ENCODE measurements around the gene LRRC15.

LRRC15 gene

DNA sequence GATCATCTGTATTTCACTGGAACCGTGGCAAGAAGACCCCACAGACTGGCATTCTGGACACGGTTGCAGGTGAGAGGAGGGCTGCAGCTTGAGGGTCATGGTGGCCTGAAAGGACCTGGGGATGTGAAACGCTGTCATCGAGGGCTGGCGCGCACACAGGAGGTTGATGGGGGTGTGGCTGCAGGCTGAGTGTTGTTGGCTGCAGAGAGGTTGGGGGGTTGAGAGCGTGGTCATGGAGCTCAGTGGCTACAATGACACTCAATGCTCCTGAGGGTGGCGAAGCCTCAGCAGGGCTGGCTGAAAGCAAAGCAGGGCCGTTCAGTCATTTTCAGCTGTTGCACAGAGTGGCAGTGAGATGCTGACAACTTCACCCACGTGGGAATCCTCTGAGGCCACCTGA, 39.4 kb downstream of the LRRC15 start:
- no peak for DNase-seq

GRCh38 chr3:194329583-194329965, 40.0 kb downstream of the LRRC15 start:
- DNase-seq: no peak

DNA sequence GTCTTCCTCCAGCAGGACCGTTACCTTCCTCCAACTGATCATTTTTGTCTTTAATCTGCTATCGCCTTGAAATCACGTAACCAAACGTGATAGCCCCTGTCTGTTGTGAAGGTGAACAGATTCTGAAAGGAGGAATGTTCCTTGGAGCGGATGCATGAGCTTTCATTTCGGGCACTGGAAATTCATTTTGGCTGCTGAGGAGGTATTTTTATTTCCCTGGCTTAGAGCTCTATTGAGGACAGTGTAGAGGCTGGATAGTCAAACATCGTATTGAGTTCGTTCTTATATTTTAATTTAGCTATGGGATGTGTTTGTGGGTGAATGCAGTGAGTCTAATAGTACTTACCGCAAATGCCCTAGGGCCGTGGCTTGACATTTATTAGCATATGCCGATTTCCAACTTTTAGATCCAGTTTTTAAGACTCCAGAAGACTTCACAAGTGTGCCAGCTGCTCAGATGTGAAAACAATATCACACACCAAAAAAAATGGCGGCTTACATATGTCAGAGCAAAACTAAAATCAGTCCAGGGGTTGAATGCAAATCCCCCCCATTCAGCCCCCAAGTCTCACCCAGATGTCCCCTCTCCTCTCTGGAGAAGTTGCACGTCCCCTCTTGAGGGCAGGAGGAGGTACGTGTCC, 40.5 kb downstream of the LRRC15 start:
- no peak for DNase-seq

DNA sequence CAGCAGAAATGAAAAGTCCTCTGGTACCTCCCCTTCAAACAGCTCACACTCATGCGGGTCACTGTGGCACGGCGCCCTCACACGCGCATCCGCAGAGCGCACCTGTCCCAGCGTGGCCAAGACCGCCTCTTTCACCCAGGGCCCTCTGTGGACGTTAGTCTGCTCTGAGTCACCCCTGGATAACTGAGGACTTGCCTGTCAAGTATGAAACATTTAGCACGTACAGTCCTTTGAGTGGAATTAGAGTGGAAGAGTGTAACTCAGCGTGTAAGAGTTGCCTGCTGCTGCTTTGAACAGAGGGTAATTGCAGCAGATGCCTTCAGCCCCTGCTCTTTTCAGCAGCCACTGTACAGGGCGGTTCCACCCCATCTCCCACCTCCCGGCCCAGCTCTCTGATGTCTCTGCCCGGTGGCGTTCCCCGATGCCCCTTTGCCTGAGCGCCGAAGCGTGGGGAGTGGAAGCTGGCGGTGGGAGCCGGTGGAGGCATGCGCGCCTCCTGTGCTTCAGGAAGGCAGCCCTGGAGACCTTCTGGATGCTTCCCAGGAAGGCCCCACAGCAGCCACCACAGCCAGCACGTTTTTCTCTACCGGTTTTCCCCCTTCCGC, 41.4 kb downstream of the LRRC15 start:
- DNase-seq: no peak

DNA sequence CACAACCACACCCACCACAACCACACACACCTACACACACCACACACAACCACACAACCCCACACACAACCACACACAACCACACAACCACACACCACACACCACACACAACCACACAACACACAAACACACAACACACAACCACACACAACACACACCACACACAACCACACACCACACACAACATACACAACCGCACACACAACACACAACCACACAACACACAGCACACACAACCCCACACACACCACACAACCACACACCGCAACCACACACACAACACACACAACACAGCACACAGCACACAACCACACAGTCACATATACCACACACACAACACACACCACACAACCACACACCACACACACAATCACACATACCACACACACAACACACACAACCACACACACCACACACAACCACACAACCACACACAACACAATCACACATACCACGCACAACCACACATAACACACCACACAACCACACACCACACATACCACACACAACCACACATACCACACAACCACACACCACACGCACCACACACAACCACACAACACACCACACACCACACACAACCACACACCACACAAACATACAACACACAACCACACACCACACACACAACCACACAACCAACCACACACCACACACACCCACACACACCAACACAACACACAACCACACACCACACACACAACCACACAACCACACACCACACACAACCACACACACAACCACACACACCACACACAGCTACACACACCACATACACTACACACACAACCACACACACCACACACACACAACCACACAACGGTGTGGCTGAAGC, 42.1 kb downstream of the LRRC15 start:
- no peak for DNase-seq

DNA sequence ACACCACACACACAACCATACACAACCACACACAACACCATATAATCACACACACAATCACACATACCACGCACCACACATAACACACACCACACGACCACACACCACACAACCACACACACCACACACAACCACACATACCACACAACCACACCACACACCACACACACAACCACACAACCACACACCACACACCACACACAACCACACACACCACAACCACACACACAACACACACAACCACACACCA, 42.6 kb downstream of the LRRC15 start:
- DNase-seq: no peak

GRCh38 chr3:194326192-194326967, 43.2 kb downstream of the LRRC15 start:
- DNase-seq: no peak

- DNase-seq: no peak
These were observed 44.0 kb downstream of the LRRC15 start for GRCh38 chr3:194325424-194326153.

GRCh38 chr3:194324823-194325327, 44.7 kb downstream of the LRRC15 start:
- DNase-seq: no peak

DNA sequence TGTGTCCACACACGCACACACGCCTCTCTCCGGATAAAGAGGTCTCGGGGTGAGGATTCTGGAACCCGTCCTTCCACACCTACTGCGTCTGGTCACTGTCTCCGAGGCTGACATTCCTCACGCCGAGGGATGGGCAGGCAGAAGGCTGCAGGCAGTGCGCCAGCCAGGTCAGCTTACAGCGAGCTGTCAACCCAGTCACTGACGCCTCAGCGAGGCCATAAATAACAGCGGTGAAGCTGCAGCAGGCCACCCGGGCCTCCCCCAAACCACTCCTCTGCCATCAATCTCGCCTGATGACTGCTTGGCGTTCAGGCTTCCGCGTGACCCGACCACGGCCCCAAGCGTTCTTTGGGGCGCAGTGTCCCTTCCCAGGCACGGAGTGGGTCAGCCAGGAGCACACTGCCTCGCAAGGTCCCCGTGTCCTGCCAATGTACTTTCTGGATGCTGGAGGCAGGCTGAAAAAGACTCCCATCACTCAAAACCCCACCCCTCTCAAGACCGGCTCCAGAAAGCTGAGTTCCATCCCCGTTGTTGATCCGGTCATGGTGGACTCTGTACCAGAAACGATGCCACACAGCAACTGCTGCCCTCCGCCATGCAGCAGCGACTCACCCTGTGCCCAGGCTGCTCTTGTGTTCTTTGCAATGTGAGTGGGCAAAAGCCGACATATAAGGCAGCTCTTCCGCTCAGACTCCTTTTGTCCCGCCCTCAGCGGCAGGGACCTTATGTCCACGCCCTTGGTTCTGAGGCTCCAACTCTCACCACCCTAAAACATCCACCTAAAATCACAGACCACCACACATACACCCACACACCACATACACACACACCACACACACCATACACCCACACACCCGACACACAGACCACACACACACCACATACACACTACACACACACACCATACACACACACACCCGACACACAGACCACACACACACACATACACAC, 45.5 kb downstream of the LRRC15 start:
- DNase-seq: no peak

- DNase-seq: no peak
These were observed 46.8 kb downstream of the LRRC15 start for GRCh38 chr3:194322678-194323211.

- no peak for DNase-seq
These were observed 47.6 kb downstream of the LRRC15 start for GRCh38 chr3:194321693-194322640.

DNA sequence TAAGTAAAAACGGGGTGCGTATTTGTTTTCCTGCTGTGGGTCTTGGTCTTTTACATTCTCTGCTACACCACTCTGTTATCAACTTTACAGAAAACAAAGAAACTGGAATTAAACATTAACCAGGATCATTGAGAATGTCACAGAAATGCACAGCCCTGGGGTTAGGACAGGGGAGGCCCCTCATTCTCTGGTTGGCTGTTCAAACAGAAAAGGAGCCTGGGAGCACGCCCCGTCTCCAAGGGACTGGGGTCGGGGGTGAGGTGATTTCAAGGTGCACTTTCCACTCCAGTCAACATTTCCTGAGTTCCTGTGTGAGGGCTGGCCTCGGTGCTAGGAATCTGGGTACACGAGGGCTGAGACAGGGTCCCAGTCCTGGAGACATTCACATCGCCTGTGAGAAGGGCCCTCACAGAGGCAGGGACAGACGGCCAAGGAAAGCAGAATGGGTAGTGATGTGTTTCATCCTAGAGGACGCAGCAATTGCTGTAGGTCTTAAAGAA, 48.7 kb downstream of the LRRC15 start:
- DNase-seq: no peak

DNA sequence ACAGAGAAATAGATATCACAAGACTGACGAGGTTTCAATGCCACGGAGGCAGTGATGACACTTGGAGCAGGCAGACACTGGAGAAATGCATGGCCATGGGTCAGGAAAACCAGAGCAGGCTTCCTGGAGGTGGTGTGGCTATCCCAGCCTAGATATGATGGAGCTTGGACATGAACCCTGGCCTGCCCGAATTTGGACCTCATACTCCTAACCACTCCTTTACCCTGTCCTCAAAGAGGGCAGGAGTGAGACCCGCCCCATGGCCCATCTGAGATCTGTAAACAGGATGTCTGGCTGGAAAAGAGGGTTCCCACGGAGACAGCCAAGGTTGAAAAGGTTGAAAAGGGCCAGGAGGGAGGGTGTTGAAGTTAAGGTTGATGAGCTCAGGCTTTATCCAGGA, 49.4 kb downstream of the LRRC15 start:
- DNase-seq: no peak

DNA sequence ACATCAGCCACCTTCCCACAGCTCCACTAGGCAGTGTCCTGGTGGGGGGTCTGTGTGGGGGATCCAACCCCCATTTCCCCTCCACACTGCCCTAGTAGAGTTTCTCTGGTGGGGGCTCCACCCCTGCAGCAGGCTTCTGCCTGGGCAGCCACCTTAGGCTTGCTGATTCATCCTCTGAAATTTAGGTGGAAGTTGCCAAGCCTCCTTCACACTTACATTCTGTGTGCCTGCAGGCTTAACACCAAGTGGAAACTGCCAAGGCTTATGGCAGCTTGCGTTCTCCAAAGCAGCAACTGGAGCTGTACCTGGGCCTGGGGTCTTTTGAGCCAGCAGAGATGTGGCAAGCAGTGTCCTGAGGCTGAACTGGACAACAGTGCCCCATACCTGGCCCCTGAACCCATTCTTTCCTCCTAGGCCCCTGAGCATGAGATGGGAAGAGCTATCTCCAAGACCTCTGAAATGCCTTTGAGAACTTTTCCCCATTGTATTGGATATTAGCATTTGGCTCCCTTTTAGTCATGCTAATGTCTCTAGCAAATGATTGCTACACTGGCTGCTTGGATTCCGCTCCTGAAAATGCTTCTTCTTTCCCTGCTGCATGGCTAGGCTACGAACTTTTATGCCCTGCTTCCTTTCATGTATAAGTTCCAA, 50.9 kb downstream of the LRRC15 start:
- no peak for DNase-seq

DNA sequence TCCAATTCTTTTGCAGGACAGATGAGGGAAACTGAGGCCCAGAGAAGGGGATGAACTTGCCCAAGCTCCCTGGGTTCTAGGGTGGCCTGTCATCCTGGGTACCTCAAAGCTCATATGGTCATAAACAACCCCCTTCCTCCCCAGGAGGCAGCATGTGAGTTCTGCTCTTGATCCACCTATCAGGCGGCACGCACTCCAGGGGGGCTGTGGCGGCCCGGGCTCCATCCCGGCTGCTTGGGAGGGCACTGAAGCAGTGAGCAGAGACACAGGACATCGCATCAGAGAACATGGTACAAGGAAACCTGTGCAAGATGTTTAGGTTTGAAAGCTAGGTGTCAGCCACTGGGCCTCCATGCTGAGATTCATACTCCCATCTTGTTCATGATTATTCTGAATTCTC, 52.6 kb downstream of the LRRC15 start:
- no peak for DNase-seq

DNA sequence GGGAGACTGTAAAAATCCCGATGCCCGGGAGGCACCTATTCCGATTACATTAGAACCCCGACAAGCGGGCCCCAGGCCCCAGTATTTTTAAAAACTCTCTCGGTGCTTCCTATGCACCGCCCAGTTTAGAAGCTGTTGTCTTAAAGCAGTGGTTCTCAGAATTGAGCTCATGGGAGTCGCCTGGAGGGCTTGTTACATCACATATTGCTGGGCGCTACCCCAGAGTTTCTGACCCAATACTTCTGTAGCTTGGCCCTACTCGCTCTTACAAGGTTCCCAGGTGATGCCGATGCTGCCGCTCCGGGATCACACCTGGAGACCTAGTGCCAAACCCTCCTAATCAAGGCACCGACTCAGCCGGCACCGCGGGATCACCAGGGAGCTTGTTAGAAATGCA, 53.6 kb downstream of the LRRC15 start:
- no peak for DNase-seq

GRCh38 chr3:194315088-194315964, 54.2 kb downstream of the LRRC15 start:
- peak; percentile 69 to 81 (median 72) for DNase-seq

All from activated CD4-positive, CD25-positive, alpha-beta regulatory T cell (primary cell).